ENCODE measurements around the gene CBLB. TPM values are rescaled to one million over a fixed set of nuclear protein-coding genes. Genes with fewer than 3 reads are reported as not detected.

Gene CBLB
- total and polyA plus RNA-seq, 9 of the 15 experiments (the other 6 are each of a cell fraction or from before 2014, with no cell fraction given) = 1.8 to 8.1 (median 5.3) TPM

DNA sequence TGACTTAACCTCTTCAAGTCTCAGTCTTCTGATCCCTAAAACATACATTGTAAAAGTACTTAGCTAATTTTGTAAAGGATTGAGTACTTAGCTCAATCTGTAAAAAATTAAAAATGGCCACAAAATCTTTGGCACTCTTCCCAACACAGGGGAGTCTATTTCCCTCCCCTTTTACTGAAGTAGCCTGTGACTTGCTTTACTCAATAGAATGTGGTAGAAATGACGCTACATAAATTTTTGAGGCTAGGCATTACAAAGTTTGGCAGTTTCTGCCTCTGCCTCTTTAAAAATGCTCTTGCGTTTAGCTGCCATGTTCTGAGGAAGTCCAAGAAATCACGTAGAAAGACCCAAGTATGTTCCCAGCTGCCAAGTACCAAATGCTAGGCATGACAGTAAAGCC lies 80.2 kb downstream of the CBLB start:
- no peaks in the 10 kb centered on the region for H3K79me2 ChIP-seq (ENCODE audit: control insufficient read depth, insufficient read depth, low read length)
- no peak overlapping the region for H3K4me2 ChIP-seq (ENCODE audit: insufficient read depth, low read length)
- POLR2A ChIA-PET = interaction anchor here (1.2 kb wide), 1 partner anchor 9 kb away, joined by 5 read pairs; no protein-coding TSS in a partner anchor
- no peak for FAIRE-seq
- no peaks in the 10 kb centered on the region for H3K27me3 ChIP-seq (ENCODE audit: control insufficient read depth in 2 of 2, insufficient read depth in 2 of 2, low read length in 2 of 2)
- no peak for DNase-seq (ENCODE audit: extremely low read depth in 1 of 4, low spot score in 3 of 4)
- H3K9me3 ChIP-seq (replicated peaks; ENCODE audit: control insufficient read depth, insufficient read depth, low read depth, low read length) = no peaks in the 10 kb centered on the region
- BruUV-seq (replicated peaks) = no TSS peak
- H3K4me3 ChIP-seq = no peak overlapping the region
- CTCF ChIA-PET (ENCODE audit: low intra/inter-chr PET ratio) = no interaction called here
- intact Hi-C loops (cut with micrococcal nuclease) (no loop called here), in situ Hi-C loops (cut with MboI) (no loop called here)
- H3K9ac ChIP-seq (ENCODE audit: insufficient read depth in 1 of 2, low read depth in 2 of 2, low read length in 2 of 2) = no peak overlapping the region
- WGBS (ENCODE audit: insufficient coverage, low coverage, missing lambda C conversion rate) = 74% methylated on average over 3 of the region's 3 CpGs
- no peak overlapping the region for H3K27ac ChIP-seq (ENCODE audit: extremely low read depth, low read depth, low read length)
- H3K9me1 ChIP-seq (ENCODE audit: control insufficient read depth, insufficient read depth, low read length) = no peaks in the 10 kb centered on the region
- no peak for ATAC-seq
- H3K36me3 ChIP-seq (ENCODE audit: control insufficient read depth, insufficient read depth, low read length) = no peaks in the 10 kb centered on the region
- H4K20me1 ChIP-seq (replicated peaks; ENCODE audit: control insufficient read depth, insufficient read depth, low read length) = no peaks in the 10 kb centered on the region
- TF ChIP-seq, protein P1, sequence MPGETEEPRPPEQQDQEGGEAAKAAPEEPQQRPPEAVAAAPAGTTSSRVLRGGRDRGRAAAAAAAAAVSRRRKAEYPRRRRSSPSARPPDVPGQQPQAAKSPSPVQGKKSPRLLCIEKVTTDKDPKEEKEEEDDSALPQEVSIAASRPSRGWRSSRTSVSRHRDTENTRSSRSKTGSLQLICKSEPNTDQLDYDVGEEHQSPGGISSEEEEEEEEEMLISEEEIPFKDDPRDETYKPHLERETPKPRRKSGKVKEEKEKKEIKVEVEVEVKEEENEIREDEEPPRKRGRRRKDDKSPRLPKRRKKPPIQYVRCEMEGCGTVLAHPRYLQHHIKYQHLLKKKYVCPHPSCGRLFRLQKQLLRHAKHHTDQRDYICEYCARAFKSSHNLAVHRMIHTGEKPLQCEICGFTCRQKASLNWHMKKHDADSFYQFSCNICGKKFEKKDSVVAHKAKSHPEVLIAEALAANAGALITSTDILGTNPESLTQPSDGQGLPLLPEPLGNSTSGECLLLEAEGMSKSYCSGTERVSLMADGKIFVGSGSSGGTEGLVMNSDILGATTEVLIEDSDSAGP (CRISPR knock-in tag; IDR thresholded peaks at IDR 0.05) = no peak
- TF ChIP-seq, protein P2, sequence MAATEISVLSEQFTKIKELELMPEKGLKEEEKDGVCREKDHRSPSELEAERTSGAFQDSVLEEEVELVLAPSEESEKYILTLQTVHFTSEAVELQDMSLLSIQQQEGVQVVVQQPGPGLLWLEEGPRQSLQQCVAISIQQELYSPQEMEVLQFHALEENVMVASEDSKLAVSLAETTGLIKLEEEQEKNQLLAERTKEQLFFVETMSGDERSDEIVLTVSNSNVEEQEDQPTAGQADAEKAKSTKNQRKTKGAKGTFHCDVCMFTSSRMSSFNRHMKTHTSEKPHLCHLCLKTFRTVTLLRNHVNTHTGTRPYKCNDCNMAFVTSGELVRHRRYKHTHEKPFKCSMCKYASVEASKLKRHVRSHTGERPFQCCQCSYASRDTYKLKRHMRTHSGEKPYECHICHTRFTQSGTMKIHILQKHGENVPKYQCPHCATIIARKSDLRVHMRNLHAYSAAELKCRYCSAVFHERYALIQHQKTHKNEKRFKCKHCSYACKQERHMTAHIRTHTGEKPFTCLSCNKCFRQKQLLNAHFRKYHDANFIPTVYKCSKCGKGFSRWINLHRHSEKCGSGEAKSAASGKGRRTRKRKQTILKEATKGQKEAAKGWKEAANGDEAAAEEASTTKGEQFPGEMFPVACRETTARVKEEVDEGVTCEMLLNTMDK (IDR thresholded peaks at IDR 0.05; ENCODE audit: borderline replicate concordance, insufficient read depth, low read depth, low read length, poor library complexity, severe bottlenecking) = no peak
- TF ChIP-seq ZNF24 (IDR thresholded peaks at IDR 0.05) = no peak
- TF ChIP-seq NFIC (IDR thresholded peaks at IDR 0.05) = no peak
- TF ChIP-seq BACH1 (tag; IDR thresholded peaks at IDR 0.05) = no peak
- no peak for TF ChIP-seq TARDBP (IDR thresholded peaks at IDR 0.05)
- no peak for TF ChIP-seq DACH1 (IDR thresholded peaks at IDR 0.05; ENCODE audit: partially characterized antibody)
- no peak for TF ChIP-seq KDM4B (IDR thresholded peaks at IDR 0.05; ENCODE audit: borderline replicate concordance in 2 of 2, low read depth in 1 of 2)
- no peaks in the 10 kb centered on the region for H3K4me1 ChIP-seq (replicated peaks in 1 of 2; ENCODE audit: control insufficient read depth in 2 of 2, insufficient read depth in 2 of 2, low read length in 2 of 2)
- no peak overlapping the region for H2AFZ ChIP-seq (ENCODE audit: low read depth, low read length)

Measured in K562 (cell line).